Retina (tissue), 1 donor: Measurements from ENCODE around the gene SFXN4.

Experiments used
- DNase-seq: peaks from one replicate; pipeline ENCODE4 v3.0.0-alpha.2; 2016

SFXN4 gene

GRCh38 chr10:119165171-119166117 is at the start of gene SFXN4:
Gene SFXN4 (minus strand): TSS chr10:119165714. CDS start chr10:119165647, 67 bp downstream.
- DNase-seq: peak; percentile 88

DNA sequence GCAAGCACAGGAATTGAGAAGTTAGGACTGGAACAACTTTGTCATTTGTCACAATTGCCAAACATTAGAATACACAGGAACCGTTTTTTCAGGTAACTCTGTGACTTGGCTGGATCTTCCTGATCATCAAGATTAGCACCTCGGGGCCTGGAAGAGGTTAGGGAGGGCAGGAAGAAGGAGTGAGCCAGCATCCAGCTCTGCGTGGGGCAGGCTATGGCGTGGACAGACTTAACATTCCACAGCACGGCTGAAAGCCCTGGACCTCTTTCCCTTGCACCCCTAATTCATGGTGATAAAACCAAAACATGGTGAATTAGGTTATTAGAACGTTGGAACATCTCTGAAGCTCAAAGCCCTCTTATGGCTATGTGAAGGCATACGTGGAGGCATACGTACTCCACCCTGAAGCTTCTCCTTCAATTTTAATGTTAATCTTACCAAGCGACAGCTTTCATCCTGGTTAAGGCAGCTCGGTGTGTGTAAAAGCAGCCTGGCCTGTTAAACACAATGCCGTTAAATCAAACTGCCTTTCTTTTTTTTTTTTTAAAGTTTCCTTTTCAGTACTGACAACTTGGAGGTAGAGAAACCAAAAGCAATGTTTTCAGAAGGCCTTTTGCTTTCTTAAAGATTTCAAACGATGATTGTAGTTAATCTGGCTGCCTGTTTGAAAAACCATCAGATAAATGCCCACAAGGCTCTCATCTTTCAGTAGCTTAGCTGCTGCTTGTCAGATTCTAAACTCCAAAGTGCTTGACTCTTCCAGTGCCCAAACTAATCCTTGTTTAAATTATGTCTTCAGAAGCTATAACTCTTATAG is 46.3 kb upstream of the SFXN4 start:
- no peak for DNase-seq

DNA sequence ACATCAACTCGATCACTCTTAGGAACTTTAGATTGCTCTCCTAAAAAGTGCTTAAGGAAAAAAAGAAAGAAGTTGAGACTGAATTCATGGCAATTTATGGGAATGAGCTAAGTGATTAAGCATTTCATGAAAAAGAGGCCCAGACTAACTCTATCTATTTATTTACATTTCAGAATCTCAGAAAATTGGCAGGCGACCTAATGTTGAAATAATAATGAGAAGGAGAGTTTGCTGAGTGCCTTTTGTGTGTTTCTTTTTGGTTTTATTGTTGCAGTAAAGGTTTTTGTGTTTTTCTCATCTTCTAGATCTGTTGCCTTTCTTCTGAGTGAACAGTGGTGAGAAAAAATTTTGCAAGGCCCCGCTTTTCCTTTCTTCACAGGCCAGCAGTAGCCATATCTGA is 45.7 kb upstream of the SFXN4 start:
- DNase-seq: no peak

DNA sequence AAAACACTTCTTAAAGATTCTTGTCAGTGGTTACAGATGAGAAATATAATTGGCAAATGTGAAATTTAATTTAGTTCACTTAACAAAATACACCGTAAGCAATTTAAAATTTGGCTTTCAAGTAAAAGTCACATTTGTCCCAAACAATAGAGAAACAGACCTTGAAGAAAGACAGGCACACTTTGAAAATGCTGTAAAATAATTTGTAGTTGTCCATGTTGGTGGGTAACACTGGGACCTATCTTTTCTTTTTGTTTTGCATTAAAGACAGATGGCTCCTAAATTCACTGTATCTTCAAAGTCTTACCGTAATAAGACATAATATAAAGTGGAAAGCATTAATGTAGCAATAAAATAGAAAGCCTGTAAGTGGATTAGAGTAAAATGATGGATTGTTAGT is 45.1 kb upstream of the SFXN4 start:
- DNase-seq: no peak

GRCh38 chr10:119209736-119210355 is 44.3 kb upstream of the SFXN4 start:
- DNase-seq: no peak

DNA sequence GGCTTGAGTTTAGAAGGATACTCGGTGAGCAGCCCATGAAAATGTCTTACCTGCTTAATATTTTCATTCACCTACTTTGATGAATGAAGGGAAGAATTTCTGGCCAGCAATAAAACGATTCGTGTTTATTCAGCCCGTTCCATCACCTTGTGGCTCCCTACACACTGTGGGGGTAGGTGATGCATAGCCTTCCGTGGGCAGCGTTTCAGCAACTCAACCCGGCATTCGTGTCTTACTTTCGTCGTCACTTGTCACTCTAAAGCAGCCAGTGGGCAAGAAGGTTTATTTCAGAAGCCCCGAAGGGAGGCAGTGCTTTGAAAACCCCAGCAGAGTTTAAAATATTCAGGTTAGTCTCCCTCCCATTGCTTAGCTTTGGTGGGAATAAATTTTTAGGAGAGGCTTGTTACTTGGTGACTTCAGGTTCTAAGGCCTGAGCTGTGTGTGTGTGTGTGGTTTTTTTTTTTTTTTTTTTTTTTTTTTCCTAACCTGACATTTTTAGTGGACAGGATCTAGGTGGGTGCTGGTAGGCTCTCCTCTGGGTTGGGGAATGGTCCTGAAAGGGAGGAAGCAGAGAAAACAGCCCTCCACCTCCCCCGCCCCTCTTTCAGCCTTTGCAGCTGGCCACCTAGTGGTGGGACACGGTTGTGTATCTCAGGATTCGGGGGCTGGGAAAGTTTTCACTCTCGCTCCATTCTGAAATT is 43.7 kb upstream of the SFXN4 start:
- peak; percentile 75 for DNase-seq

DNA sequence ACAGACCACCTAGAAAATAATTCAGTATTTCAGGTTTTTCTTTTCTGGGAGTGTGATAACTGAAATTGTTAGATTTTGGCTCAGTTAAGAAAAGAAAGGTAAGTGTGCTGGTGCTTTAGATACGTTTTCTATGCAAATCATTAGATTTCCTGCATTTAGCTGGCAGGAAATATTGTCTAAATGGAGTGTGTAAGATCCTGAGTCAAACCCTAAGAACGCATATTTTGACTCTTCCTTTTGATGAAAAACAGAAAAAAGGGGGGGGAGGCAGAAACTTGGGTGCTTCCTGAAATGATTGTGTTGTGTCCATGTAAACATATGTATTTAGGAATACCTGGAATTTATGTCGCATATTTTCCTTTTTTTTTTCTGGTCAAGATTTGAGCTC is 43.0 kb upstream of the SFXN4 start:
- DNase-seq: no peak

GRCh38 chr10:119207713-119208552 is 42.4 kb upstream of the SFXN4 start:
- DNase-seq: peak; percentile 92

GRCh38 chr10:119207366-119207666 is 41.8 kb upstream of the SFXN4 start, which contains the start of gene GRK5:
Gene GRK5 (plus strand): TSS chr10:119207571. CDS start chr10:119207918, 347 bp downstream.
- DNase-seq: peak; percentile 88

DNA sequence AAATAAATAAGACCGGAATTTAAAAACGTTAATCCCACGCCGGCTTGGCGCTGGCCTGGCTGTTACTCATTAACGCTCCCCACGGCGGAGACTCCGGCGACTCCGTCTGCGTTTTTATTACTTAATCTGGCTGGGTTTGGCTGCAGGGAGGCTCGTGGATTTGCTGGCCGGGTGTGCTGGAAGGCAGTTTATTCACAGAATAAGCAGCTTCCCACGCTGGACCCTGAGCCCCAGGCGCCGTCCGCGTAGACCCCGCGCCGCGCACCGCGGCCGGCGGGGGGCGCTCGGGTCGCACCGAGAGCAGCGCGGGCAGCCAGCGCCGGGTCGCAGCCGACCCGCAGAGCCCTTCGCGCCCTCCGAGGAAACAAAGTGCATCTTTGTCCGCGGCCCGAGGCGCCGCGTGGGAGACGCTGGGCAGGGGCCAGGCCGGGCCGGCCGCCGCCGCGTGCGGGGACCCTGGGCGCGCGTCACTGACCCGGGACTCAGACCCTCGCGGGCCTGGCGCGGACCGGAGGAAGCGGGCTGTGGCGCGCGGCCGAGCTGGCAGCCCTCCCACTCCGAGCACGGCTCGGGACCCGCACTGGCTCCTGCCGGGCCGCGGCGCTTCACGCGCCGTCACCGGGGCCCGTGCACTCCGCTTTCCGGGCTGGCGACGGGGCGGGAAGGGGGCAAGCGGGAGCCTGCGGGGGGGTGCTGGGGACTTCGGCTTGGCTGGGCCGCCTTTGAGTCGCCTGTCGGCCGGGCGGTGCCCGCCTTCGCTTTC is 41.3 kb upstream of the SFXN4 start:
- DNase-seq: peak; percentile 90

GRCh38 chr10:119205894-119206602 is 40.5 kb upstream of the SFXN4 start:
- DNase-seq: no peak

GRCh38 chr10:119203006-119203405 is 37.5 kb upstream of the SFXN4 start:
- DNase-seq: no peak

GRCh38 chr10:119201233-119201632 is 35.7 kb upstream of the SFXN4 start:
- DNase-seq: no peak

- peak; percentile 68 for DNase-seq
These were observed 33.9 kb upstream of the SFXN4 start for GRCh38 chr10:119199231-119199992.

GRCh38 chr10:119198438-119198837 is 32.9 kb upstream of the SFXN4 start:
- DNase-seq: no peak

DNA sequence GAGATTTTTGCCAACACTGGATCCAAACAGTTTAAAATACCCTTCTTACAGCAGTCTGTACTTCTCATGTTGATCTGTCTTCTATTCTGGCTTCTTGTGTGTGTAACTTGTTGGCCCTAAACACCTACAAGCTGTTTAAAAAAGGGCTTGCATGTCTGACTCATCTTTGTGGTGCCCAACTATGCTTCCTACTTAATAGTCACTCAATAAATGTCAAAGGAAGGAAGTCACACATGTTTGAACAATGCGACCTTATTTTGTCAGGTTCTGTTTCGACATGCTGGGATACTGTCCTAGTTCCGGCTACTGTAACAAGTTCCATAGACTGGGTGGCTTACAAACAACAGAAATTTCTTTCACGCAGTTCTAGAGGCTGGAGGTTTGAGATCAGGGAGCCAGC is 32.4 kb upstream of the SFXN4 start:
- no peak for DNase-seq

- DNase-seq: no peak
These were observed 26.4 kb upstream of the SFXN4 start for GRCh38 chr10:119191881-119192280.

DNA sequence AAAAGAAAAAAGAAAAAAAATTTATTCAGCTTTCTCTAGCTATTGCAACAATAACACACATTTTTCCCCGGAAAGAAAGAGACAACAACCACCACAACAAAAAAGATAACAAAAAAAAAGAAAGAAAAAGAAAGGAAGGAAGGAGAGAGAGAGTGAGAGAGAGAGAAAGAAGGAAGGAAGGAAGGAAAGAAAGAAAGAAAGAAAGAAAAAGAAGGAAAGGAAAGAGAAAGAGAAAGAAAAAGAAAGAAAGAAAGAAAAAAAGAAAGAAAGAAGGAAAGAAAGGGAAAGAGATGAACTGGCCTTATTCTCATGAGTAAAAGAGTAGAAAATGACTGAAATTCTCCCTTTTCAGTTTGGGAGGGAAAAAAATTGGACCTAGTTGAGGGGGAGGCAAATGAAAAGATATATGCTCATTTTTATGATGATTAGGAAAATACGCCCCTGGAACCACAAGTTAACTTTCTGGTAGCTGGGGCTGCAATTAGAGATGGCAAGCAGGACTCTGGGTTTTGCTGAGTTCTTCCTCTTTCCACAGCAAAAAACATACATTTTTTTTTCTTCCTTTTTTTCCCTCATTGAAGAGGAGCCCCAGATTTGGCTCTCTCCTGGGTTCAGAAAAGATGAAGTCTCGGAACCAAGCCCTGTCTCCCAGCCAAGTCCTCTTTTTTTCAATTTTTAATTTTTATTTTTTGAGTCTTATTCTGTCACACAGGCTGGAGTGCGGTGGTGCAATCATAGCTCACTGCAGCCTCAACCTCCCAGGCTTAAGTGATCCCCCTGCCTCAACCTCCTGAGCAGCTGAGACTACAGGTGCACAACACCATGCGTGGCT is 25.7 kb upstream of the SFXN4 start:
- no peak for DNase-seq

- DNase-seq: no peak
These were observed 24.8 kb upstream of the SFXN4 start for GRCh38 chr10:119190353-119190752.
